Mesendoderm (in vitro differentiated cells): ENCODE results near the gene TSSC4.

ENCODE experiments used
- DNase-seq: peaks from one replicate; pipeline ENCODE4 v3.0.0; 2013
- H2AK5ac ChIP-seq: 2 replicates; pipeline ENCODE4 v1.6.1; 2013; ENCODE audit warnings: low read length, inconsistent platforms
- H2BK120ac ChIP-seq: 2 replicates; pipeline ENCODE4 v1.6.1; 2013; ENCODE audit warnings: low read depth, mild to moderate bottlenecking, low read length, moderate library complexity, mixed read lengths
- H2BK15ac ChIP-seq: replicated peaks from 2 replicates; pipeline ENCODE4 v1.6.1; 2013; ENCODE audit warnings: low read depth, mild to moderate bottlenecking, moderate library complexity
- H2BK5ac ChIP-seq: 2 replicates; pipeline ENCODE4 v1.6.1; 2013; ENCODE audit warnings: low read length, inconsistent platforms
- H3K18ac ChIP-seq: 2 replicates; pipeline ENCODE4 v1.6.1; 2013; ENCODE audit warnings: mild to moderate bottlenecking, low read length, mixed read lengths
- H3K23ac ChIP-seq: one replicate; pipeline ENCODE4 v1.6.1; 2013; ENCODE audit warnings: low read length
- H3K27ac ChIP-seq: 2 replicates; pipeline ENCODE4 v1.5.1; 2013; ENCODE audit warnings: low read depth, mild to moderate bottlenecking, inconsistent platforms, low read length, moderate library complexity
- H3K27me3 ChIP-seq: 2 replicates; pipeline ENCODE4 v1.6.1; 2013; ENCODE audit warnings: low read length, control low read depth, mild to moderate bottlenecking, inconsistent platforms; ENCODE audit not compliant: insufficient read depth, poor library complexity
- H3K36me3 ChIP-seq: 2 replicates; pipeline ENCODE4 v1.6.1; 2013; ENCODE audit warnings: low read length, inconsistent platforms; ENCODE audit not compliant: control insufficient read depth, insufficient read depth
- H3K4ac ChIP-seq: one replicate; pipeline ENCODE4 v1.6.1; 2013; ENCODE audit warnings: low read depth, mild to moderate bottlenecking, low read length, moderate library complexity
- H3K4me1 ChIP-seq: 2 replicates; pipeline ENCODE4 v1.6.1; 2013; ENCODE audit warnings: low read depth, low read length, inconsistent platforms; ENCODE audit not compliant: control insufficient read depth
- H3K4me2 ChIP-seq: 2 replicates; pipeline ENCODE4 v1.6.1; 2013; ENCODE audit warnings: low read length
- H3K4me3 ChIP-seq: 2 replicates; pipeline ENCODE4 v1.5.1; 2013; ENCODE audit warnings: mild to moderate bottlenecking, low read length
- H3K56ac ChIP-seq: one replicate; pipeline ENCODE4 v1.6.1; 2013; ENCODE audit warnings: low read length
- H3K79me1 ChIP-seq: 2 replicates; pipeline ENCODE4 v1.6.1; 2013; ENCODE audit warnings: low read length, inconsistent platforms
- H3K79me2 ChIP-seq: 2 replicates; pipeline ENCODE4 v1.6.1; 2013; ENCODE audit warnings: mild to moderate bottlenecking, low read length; ENCODE audit not compliant: control insufficient read depth, insufficient read depth
- H3K9ac ChIP-seq: 2 replicates; pipeline ENCODE4 v1.6.1; 2013; ENCODE audit warnings: low read length, inconsistent platforms
- H4K5ac ChIP-seq: one replicate; pipeline ENCODE4 v1.6.1; 2013; ENCODE audit warnings: low read length
- H4K8ac ChIP-seq: one replicate; pipeline ENCODE4 v1.6.1; 2013; ENCODE audit warnings: low read depth, mild to moderate bottlenecking, control low read depth, low read length, moderate library complexity
- WGBS: extraction: QIAGEN DNeasy Blood & Tissue Kit; methylation state at CpG from one replicate; pipeline ENCODE4 v1.1.7; 2013; ENCODE audit warnings: low lambda C conversion rate, missing lambda C conversion rate; ENCODE audit not compliant: insufficient coverage; ENCODE audit errors: extremely low coverage; 5-methylcytosine and 5-hydroxymethylcytosine counted together

TSSC4 gene

DNA sequence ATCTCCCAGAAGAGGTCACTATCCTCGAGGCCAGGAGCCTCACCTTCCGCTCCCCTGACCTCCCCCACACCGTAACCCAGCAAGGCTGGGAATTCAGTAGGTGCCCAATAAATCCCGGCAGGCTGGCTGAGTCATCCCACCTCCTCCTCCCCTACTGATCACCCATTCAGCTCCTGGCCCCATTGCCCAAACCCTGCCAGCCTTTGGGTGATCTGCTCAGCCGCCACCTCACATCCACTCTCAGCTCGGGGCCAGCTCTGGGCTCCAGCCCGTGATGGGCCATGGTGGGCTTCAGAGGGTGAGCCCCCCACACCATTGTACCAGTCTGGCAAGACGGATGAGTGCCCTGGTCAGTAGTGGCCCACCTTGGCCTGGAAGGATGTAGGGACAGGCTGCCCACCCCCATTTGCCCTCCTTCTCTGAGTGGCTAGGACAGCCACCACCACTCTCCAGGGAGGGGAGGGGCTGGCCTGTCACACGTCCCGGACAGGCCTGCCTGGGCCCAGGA, 35.5 kb downstream of the TSSC4 start:
- Histone ChIP-seq H3K9ac (no peak overlapping the region), H3K18ac (no peak overlapping the region), H3K4ac (no peak overlapping the region), H2BK15ac (no peak overlapping the region), H2AK5ac (no peak overlapping the region), H3K4me2 (no peak overlapping the region), H3K23ac (no peak overlapping the region), H4K8ac (no peak overlapping the region), H2BK5ac (no peak overlapping the region), H3K4me3 (no peak overlapping the region), H3K4me1 (no peaks in the 10 kb centered on the region), H3K79me2 (no peaks in the 10 kb centered on the region), H3K27ac (no peak overlapping the region), H3K27me3 (no peaks in the 10 kb centered on the region), H4K5ac (no peak overlapping the region), H3K36me3 (no peaks in the 10 kb centered on the region), H3K56ac (no peak overlapping the region), H3K79me1 (no peaks in the 10 kb centered on the region), H2BK120ac (no peak overlapping the region)
- WGBS, result no CpG with 5 or more reads among the region's 10 CpGs
- no peak for DNase-seq

DNA sequence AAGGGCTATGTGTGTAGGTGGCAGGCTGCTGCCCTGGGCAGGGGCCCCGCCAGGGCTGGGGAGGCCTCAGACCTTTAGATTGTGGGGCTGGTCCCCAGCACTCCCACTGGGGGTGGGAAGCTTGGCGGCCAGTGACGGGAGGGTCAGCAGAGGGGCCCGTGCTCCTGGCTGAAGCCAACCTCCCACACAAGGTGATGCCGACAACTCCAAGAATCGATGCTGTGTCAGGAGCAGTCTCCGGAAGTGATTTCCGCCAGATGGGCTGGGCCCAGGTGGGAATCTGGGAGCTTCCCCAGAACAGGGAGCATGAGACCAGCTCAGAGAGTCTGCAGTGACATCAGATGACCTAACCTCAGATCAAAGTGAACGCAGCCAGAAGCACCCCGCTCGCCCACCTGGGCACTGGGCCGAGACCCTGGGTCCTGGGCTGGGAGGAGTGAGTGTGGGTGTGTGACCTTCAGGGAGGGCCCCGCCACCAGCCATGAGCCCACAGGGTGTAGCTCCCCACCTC, 36.0 kb downstream of the TSSC4 start:
- H3K9ac ChIP-seq, result no peak overlapping the region
- no peak overlapping the region for H2BK120ac ChIP-seq
- no CpG with 5 or more reads among the region's 13 CpGs for WGBS
- no peak overlapping the region for H2BK15ac ChIP-seq
- no peaks in the 10 kb centered on the region for H3K79me1 ChIP-seq
- no peaks in the 10 kb centered on the region for H3K79me2 ChIP-seq
- no peak overlapping the region for H3K4me3 ChIP-seq
- H3K56ac ChIP-seq, result no peak overlapping the region
- H4K8ac ChIP-seq, result no peak overlapping the region
- H4K5ac ChIP-seq, result no peak overlapping the region
- no peak overlapping the region for H2BK5ac ChIP-seq
- no peak overlapping the region for H3K4me2 ChIP-seq
- H3K27me3 ChIP-seq, result no peaks in the 10 kb centered on the region
- H3K4me1 ChIP-seq, result no peaks in the 10 kb centered on the region
- no peak overlapping the region for H2AK5ac ChIP-seq
- no peak overlapping the region for H3K27ac ChIP-seq
- no peak overlapping the region for H3K23ac ChIP-seq
- DNase-seq, result no peak
- H3K4ac ChIP-seq, result no peak overlapping the region
- H3K36me3 ChIP-seq, result no peaks in the 10 kb centered on the region
- H3K18ac ChIP-seq, result no peak overlapping the region

DNA sequence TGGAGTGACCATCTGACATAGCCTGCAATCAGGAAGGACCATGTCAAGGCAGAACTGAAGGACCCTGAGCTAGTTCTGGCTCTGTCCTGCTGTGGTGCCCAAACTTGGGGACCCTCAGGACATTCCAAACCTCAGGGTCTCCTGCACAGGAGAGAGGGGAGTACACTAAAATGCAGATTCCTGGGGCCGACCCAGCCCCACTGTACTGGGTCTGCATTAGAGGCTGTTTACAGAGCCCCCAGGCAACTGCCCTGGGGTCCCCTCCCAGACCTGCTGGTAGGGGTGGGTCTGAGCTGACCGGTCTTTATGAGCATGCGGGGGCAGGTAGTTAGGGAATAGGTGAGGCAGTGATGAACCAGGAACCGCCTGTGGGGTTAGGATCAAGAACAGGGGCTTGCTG, 37.0 kb downstream of the TSSC4 start:
- Histone ChIP-seq H2BK5ac (no peak overlapping the region), H2AK5ac (no peak overlapping the region), H3K23ac (no peak overlapping the region), H3K4me3 (no peak overlapping the region), H2BK15ac (no peak overlapping the region), H3K79me1 (no peaks in the 10 kb centered on the region), H2BK120ac (no peak overlapping the region), H3K9ac (no peak overlapping the region), H3K56ac (no peak overlapping the region), H4K5ac (no peak overlapping the region), H3K4me2 (no peak overlapping the region), H3K4ac (no peak overlapping the region), H3K27ac (no peak overlapping the region), H3K79me2 (no peaks in the 10 kb centered on the region), H4K8ac (no peak overlapping the region), H3K18ac (no peak overlapping the region), H3K4me1 (no peaks in the 10 kb centered on the region), H3K36me3 (no peaks in the 10 kb centered on the region), H3K27me3 (no peaks in the 10 kb centered on the region)
- DNase-seq, result no peak
- WGBS, result no CpG with 5 or more reads among the region's 4 CpGs

DNA sequence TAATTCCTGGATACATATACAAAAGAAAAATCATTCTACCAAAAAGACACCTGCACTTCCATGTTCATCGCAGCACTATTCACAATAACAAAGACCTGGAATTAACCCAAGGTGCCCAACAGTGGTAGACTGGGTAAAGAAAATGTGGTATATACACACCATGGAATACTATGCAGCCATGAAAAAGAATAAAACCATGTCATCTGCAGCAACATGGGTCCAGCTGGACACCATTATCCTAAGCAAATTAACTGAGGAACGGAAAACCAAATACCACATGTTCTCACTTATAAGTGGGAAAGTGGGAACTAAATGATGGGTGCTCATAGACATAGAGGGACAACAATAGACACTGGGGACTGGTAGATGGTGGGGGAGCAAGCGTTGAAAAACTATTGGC, 39.3 kb downstream of the TSSC4 start:
- DNase-seq, result no peak
- no peaks in the 10 kb centered on the region for H3K79me2 ChIP-seq
- no peak overlapping the region for H3K56ac ChIP-seq
- no peak overlapping the region for H3K23ac ChIP-seq
- no peak overlapping the region for H2AK5ac ChIP-seq
- H3K27me3 ChIP-seq, result no peaks in the 10 kb centered on the region
- H2BK15ac ChIP-seq, result no peak overlapping the region
- no peak overlapping the region for H3K4me3 ChIP-seq
- no peak overlapping the region for H3K4me2 ChIP-seq
- H3K9ac ChIP-seq, result no peak overlapping the region
- no peaks in the 10 kb centered on the region for H3K36me3 ChIP-seq
- H3K4ac ChIP-seq, result no peak overlapping the region
- no CpG with 5 or more reads among the region's 3 CpGs for WGBS
- H4K8ac ChIP-seq, result no peak overlapping the region
- H3K18ac ChIP-seq, result no peak overlapping the region
- H2BK120ac ChIP-seq, result no peak overlapping the region
- no peaks in the 10 kb centered on the region for H3K79me1 ChIP-seq
- H2BK5ac ChIP-seq, result no peak overlapping the region
- H4K5ac ChIP-seq, result no peak overlapping the region
- H3K4me1 ChIP-seq, result no peaks in the 10 kb centered on the region
- H3K27ac ChIP-seq, result no peak overlapping the region

DNA sequence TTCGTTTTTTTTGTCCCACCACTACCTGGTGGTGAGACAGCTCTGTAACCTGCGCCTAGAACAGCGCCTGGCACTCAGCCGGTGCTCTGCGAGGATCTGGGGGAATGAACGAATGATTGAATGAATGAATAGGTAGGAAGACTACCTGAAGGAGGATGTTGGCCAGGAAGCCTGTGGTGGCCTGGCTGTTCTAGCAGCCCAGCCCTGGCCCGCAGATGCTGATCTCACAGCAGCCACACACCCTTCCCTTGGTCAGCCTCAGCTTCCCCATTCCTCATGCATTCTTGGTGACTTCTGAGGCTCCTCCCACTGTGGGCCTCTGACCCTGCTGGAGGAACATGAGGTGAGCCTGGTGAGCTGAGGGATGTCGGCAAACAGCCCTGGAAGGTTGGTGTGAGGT, 40.1 kb downstream of the TSSC4 start:
- no peak overlapping the region for H3K18ac ChIP-seq
- H3K9ac ChIP-seq, result no peak overlapping the region
- no peak overlapping the region for H2AK5ac ChIP-seq
- H2BK5ac ChIP-seq, result no peak overlapping the region
- no peak overlapping the region for H3K4ac ChIP-seq
- H3K4me1 ChIP-seq, result no peaks in the 10 kb centered on the region
- H3K79me1 ChIP-seq, result no peaks in the 10 kb centered on the region
- H2BK15ac ChIP-seq, result no peak overlapping the region
- no peak overlapping the region for H3K4me2 ChIP-seq
- H3K56ac ChIP-seq, result no peak overlapping the region
- H3K23ac ChIP-seq, result no peak overlapping the region
- no peaks in the 10 kb centered on the region for H3K79me2 ChIP-seq
- DNase-seq, result no peak
- H3K27me3 ChIP-seq, result peaks cover 6% of the 10 kb centered on the region
- no CpG with 5 or more reads among the region's 8 CpGs for WGBS
- no peak overlapping the region for H3K27ac ChIP-seq
- H2BK120ac ChIP-seq, result no peak overlapping the region
- no peak overlapping the region for H4K5ac ChIP-seq
- H4K8ac ChIP-seq, result no peak overlapping the region
- H3K4me3 ChIP-seq, result no peak overlapping the region
- no peaks in the 10 kb centered on the region for H3K36me3 ChIP-seq

DNA sequence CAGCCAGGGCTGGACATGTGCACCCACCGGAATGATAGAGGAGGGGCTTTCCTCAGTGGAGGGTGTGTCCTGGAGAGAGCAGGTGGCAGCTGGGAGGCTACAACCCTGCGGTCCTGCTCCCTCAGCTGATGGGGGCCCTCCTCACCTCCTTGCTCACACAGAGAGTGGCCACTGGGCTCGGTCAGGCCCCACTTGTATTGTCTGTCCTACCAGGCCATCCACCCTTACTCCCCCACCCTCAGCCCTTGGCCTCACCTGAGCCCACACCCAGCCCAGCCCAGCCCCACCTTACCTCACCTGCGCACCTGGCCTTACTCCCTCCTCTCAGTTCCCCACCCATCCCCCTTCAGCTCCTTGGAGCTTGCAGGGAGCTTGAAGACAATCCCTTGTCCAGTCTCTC, 40.6 kb downstream of the TSSC4 start:
- H3K27ac ChIP-seq, result no peak overlapping the region
- no peak overlapping the region for H2BK120ac ChIP-seq
- H3K4me2 ChIP-seq, result no peak overlapping the region
- no peak overlapping the region for H3K23ac ChIP-seq
- no peak overlapping the region for H3K4ac ChIP-seq
- no peak overlapping the region for H2BK15ac ChIP-seq
- H4K8ac ChIP-seq, result no peak overlapping the region
- H2BK5ac ChIP-seq, result no peak overlapping the region
- no peak overlapping the region for H3K56ac ChIP-seq
- no peak overlapping the region for H2AK5ac ChIP-seq
- no peaks in the 10 kb centered on the region for H3K79me1 ChIP-seq
- H3K27me3 ChIP-seq, result peaks cover 11% of the 10 kb centered on the region
- no peaks in the 10 kb centered on the region for H3K4me1 ChIP-seq
- no peak overlapping the region for H3K4me3 ChIP-seq
- no peaks in the 10 kb centered on the region for H3K36me3 ChIP-seq
- H3K79me2 ChIP-seq, result no peaks in the 10 kb centered on the region
- no peak overlapping the region for H3K9ac ChIP-seq
- H4K5ac ChIP-seq, result no peak overlapping the region
- no CpG with 5 or more reads among the region's 4 CpGs for WGBS
- no peak for DNase-seq
- H3K18ac ChIP-seq, result no peak overlapping the region
